BLaER1 treated with 17β-estradiol and CSF1 and Interleukin-3, amounts not matched to agents 10 nM and 100 nM (cell line): ENCODE measurements around the gene SYNM.

Experiments used
- H3K27ac ChIP-seq, 11 experiments: shearing (Covaris generic); formaldehyde crosslinking; 2 replicates each; pipeline ENCODE4 v1.8.1; 2022
- H3K27me3 ChIP-seq, 11 experiments: shearing (Covaris generic); formaldehyde crosslinking; 2 replicates each; pipeline ENCODE4 v1.8.1; 2022
- H3K36me3 ChIP-seq, 11 experiments: shearing (Covaris generic); formaldehyde crosslinking; 2 replicates each; pipeline ENCODE4 v1.8.1; 2022
- H3K4me1 ChIP-seq, 10 experiments: shearing (Covaris generic); formaldehyde crosslinking; 2 replicates each; pipeline ENCODE4 v1.8.1; 2022
- H3K4me2 ChIP-seq, 11 experiments: shearing (Covaris generic); formaldehyde crosslinking; 2 replicates each; pipeline ENCODE4 v1.8.1; 2022
- H3K4me3 ChIP-seq, 10 experiments: shearing (Covaris generic); formaldehyde crosslinking; 2 replicates each; pipeline ENCODE4 v1.8.1; 2022
- H3K9ac ChIP-seq, 11 experiments: shearing (Covaris generic); formaldehyde crosslinking; 2 replicates each; pipeline ENCODE4 v1.8.1; 2022
- H3K9me3 ChIP-seq, 11 experiments: shearing (Covaris generic); formaldehyde crosslinking; replicated peaks in 1 of 11; 2 replicates each; pipeline ENCODE4 v1.8.1; 2022
- H4K20me1 ChIP-seq, 11 experiments: shearing (Covaris generic); formaldehyde crosslinking; 2 replicates each; pipeline ENCODE4 v1.8.1; 2022
- Cebpa-rat ChIP-seq, 11 experiments: shearing (Covaris generic); IDR thresholded peaks; 2 replicates each; pipeline ENCODE4 v1.8.1; 2022

SYNM gene

DNA sequence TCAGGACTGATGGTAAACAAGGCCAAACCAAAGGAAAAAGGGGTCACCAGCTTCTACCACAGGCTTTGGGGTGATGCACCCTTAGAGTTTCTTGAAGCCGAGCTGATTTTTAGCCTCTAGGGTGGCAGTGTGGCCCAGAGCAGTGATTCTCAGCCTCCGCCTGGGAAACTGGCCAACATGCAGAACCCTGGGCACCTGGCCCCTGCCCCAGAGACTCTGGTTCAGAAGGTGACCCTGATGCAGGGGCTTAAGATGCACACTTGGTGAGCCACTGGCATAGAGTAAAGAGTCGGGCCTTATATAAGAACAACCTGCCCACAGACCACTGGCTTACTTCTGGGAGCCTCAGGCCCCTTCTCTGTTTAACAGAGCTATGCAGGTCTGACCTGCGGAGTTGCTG, 44.5 kb downstream of the SYNM start:
- H3K9me3 ChIP-seq, result no peaks in the 10 kb centered on the region
- no peaks in the 10 kb centered on the region for H4K20me1 ChIP-seq
- H3K36me3 ChIP-seq, result no peaks in the 10 kb centered on the region
- no peak overlapping the region for H3K9ac ChIP-seq
- no peak for TF ChIP-seq Cebpa-rat (IDR thresholded peaks at IDR 0.05)
- no peak overlapping the region for H3K27ac ChIP-seq
- no peaks in the 10 kb centered on the region for H3K4me1 ChIP-seq
- H3K4me3 ChIP-seq, result no peak overlapping the region
- H3K27me3 ChIP-seq, result no peaks in the 10 kb centered on the region
- H3K4me2 ChIP-seq, result no peak overlapping the region

DNA sequence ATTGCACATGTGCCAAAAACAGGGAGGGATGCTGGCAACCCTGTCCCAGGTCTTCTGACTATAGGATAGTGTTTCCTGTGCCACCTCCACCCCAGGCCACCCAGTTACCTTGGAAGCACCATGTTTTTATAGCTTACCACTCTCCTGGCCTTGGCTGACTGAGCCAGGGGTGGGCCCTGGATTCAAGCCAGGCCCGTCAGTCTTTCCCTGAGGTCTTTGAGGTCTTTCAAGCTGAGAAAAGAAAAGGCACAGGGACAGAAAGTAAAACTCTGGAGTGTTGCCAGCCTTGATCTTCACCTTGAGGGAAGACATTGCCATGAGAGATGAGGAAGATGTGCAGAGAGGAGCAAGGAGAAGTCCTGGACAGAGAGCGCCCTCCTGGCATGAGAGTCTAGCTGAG, 46.3 kb downstream of the SYNM start:
- Histone ChIP-seq H3K36me3 (no peaks in the 10 kb centered on the region), H3K27me3 (no peaks in the 10 kb centered on the region), H3K27ac (no peak overlapping the region), H4K20me1 (no peaks in the 10 kb centered on the region), H3K4me3 (no peak overlapping the region), H3K4me2 (0 out of 22 replicates have a peak overlapping the region, but pooled peaks of 1 of the 11 experiments have one; percentile 2), H3K9me3 (no peaks in the 10 kb centered on the region), H3K9ac (no peak overlapping the region), H3K4me1 (0 out of 20 replicates have a peak, but pooled peaks cover 0 to 3% (median 0%) of the 10 kb centered on the region in 10 experiments)
- no peak for TF ChIP-seq Cebpa-rat (IDR thresholded peaks at IDR 0.05)

DNA sequence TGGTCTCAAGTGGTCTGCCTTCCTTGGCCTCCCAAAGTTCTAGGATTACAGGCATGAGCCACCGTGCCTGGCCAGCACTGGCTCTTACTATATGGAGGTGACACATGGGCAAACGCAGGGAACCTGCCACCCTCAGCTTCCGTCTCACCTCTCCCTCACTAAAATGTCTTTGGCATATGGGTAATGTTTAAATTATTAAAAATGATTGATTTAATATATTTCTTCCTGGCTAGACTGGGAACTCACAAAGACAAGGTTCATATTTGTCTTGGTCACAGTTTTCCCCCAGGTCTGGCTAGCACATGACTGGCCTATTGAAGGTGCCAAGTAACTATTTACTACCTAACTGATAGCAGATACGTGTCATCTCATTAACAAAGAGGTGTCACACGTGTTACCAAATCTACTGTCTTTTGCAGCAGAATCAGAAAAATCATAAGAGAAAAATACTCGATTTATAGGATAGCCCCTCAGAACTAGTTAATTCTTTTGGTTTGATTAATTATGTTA, 48.2 kb downstream of the SYNM start:
- Histone ChIP-seq H3K27me3 (no peaks in the 10 kb centered on the region), H4K20me1 (no peaks in the 10 kb centered on the region), H3K4me2 (no peak overlapping the region), H3K4me3 (no peak overlapping the region), H3K36me3 (no peaks in the 10 kb centered on the region), H3K27ac (no peak overlapping the region), H3K9ac (no peak overlapping the region), H3K9me3 (no peaks in the 10 kb centered on the region), H3K4me1 (0 out of 20 replicates have a peak, but pooled peaks cover 0 to 5% (median 0%) of the 10 kb centered on the region in 10 experiments)
- TF ChIP-seq Cebpa-rat (IDR thresholded peaks at IDR 0.05), result no peak

DNA sequence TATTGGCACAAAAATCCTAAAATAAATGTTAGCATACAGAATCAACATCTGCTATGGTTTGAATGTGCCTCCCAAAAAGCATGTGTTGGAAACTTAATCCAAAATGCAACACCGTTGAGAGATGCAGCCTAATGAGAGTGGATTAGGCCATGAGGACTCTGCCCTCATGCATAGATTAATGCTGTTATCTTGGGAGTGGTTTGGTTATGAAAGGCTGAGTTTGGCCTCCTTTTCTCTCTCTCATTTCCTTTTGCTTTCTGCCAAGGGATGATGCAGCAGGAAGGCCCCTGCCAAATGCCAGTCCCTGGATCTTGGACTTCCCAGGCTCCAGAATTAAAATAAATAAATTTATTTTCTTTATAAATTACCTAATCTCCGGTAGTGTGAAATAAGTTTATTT, 49.4 kb downstream of the SYNM start:
- H3K4me3 ChIP-seq, result no peak overlapping the region
- no peaks in the 10 kb centered on the region for H3K27me3 ChIP-seq
- no peaks in the 10 kb centered on the region for H3K36me3 ChIP-seq
- H3K9me3 ChIP-seq, result no peaks in the 10 kb centered on the region
- H4K20me1 ChIP-seq, result no peaks in the 10 kb centered on the region
- no peak overlapping the region for H3K4me2 ChIP-seq
- no peak overlapping the region for H3K27ac ChIP-seq
- no peak for TF ChIP-seq Cebpa-rat (IDR thresholded peaks at IDR 0.05)
- H3K9ac ChIP-seq, result no peak overlapping the region
- peaks cover 0 to 11% (median 7%) of the 10 kb centered on the region in 10 experiments; a peak in 12 of 20 replicates for H3K4me1 ChIP-seq

DNA sequence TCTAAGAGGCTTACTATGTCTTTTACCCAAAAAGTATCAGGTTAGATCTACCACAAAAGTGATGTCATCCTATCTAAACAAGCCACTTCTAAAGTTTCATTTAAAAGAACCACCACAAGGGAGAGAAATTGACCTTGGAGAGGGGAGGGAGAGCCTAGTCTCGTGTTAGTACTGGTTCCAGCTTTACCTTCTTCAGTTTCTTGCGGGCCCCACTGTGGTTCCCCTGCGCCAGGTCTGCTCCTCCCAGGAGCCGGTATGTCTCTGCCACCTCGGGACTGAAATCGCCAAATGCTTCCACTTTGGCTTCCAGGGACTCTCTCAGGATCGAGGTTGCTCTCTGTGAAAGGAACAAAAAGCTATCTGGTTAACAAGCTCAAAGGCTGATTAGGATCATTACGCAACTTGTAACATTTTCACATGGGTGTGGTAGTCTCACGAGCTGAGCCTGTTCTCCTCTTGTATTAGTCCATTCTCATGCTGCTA, 51.1 kb downstream of the SYNM start:
- Histone ChIP-seq H3K4me2 (no peak overlapping the region), H3K27ac (no peak overlapping the region), H3K4me3 (no peak overlapping the region), H3K36me3 (no peaks in the 10 kb centered on the region), H3K9ac (no peak overlapping the region), H4K20me1 (no peaks in the 10 kb centered on the region), H3K27me3 (no peaks in the 10 kb centered on the region), H3K4me1 (peaks cover 0 to 11% (median 8%) of the 10 kb centered on the region in 10 experiments; a peak in 12 of 20 replicates), H3K9me3 (no peaks in the 10 kb centered on the region)
- TF ChIP-seq Cebpa-rat (IDR thresholded peaks at IDR 0.05), result peak in 9 of 11 experiments; percentile 35 to 87 (median 60); a peak in 12 of 22 replicates

DNA sequence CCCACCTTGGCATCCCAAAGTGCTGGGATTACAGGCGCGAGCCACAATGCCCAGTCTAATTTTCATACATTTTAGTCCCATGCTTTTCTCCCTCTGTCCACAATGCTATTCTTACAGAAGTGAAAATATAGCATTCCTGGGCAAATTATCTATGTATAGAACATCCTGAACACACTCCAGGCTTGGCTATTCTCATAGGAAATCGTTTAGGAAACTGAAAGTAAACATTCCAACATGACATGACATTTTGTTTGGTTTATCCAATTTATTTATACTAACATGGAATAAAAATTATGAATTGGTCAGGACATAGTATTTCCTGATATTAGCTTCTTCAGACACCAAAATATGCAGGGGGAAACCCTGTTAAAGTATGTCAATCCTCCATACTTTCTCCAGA, 52.6 kb downstream of the SYNM start:
- TF ChIP-seq Cebpa-rat (IDR thresholded peaks at IDR 0.05), result no peak
- Histone ChIP-seq H4K20me1 (no peaks in the 10 kb centered on the region), H3K4me2 (no peak overlapping the region), H3K9me3 (no peaks in the 10 kb centered on the region), H3K4me1 (peaks cover 0 to 11% (median 8%) of the 10 kb centered on the region in 10 experiments; a peak in 12 of 20 replicates), H3K36me3 (no peaks in the 10 kb centered on the region), H3K27ac (no peak overlapping the region), H3K4me3 (no peak overlapping the region), H3K27me3 (no peaks in the 10 kb centered on the region), H3K9ac (no peak overlapping the region)

DNA sequence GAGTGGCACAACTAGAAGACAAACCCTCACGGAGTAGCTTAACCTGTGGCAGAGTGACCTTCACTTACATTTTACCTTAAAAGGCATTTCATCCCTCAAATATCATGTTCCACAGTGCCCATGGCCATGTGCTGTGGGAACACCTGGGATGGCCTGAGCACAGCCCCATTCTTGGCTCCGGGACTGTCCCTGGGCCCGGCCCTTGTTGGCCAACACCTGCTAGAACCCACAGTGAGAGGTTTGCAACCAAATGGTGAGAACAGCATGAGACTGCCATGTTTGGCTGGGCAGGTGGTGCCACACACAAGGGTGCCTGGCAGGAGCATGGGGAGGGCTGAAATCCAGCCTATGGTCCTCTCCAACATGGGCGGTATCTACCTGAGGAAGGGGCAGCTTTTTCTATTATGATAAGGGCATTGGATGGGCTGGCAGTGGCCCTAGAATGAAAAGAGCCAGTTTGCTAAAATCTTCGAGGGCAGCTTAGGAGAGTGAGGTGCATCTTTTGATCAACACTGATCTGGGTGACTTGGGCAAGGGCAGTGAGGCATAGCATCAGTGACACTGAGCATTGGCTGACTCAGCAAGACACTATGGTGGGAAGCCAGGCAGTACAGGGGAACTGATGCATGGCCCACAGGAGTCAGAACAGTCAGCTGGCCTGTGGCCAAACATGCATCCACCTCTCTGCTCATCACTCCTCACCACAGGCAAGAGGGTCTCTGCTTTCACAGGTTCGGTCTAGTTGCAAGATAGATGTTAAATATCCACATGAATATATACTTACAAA, 53.9 kb downstream of the SYNM start:
- Histone ChIP-seq H3K36me3 (no peaks in the 10 kb centered on the region), H3K27me3 (no peaks in the 10 kb centered on the region), H3K4me2 (peak overlapping the region in 6 of 11 experiments; percentile 2 to 33 (median 22); a peak in 7 of 22 replicates), H3K4me3 (no peak overlapping the region), H3K9me3 (no peaks in the 10 kb centered on the region), H3K4me1 (peaks cover 0 to 11% (median 8%) of the 10 kb centered on the region in 10 experiments; a peak in 12 of 20 replicates), H3K9ac (no peak overlapping the region), H4K20me1 (no peaks in the 10 kb centered on the region), H3K27ac (no peak overlapping the region)
- TF ChIP-seq Cebpa-rat (IDR thresholded peaks at IDR 0.05), result no peak

DNA sequence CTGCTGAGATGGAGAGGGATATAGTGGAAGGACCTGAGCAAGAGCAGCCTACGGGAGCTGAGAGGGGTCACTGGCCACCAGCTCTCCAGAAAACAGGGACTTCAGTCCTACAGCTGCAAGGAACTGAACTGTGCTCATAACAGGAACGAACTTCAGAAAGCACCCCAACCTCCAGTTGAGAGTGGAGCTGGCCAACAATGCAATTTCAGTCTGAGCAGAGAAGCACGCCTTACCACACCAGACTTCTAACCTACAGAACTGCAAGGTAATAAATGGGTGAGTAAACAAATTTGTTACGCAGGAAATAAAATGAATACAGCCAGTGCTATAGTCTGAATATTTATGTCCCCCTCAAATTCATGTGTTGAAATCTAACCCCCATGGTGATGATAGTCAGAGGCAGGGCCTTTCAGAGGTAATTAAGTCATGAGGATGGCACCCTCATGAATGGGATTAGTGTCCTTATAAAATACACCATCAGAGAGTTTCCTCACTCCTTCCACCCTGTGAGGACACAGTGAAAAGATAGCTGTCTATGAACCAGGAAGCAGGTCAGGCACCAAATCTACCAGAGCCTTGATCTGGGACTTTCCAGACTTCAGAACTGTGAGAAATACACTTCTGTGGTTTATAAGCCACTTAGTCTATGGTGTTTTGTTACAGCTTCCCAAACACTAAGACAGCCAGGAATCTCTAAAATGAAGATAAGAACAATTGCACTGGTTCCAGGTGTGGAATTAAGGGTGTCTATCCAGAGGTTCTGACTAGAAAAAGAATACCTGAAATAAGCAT, 58.6 kb downstream of the SYNM start:
- TF ChIP-seq Cebpa-rat (IDR thresholded peaks at IDR 0.05), result no peak
- Histone ChIP-seq H3K27ac (no peak overlapping the region), H3K36me3 (no peaks in the 10 kb centered on the region), H3K4me2 (no peak overlapping the region), H3K4me3 (no peak overlapping the region), H3K9ac (no peak overlapping the region), H3K27me3 (no peaks in the 10 kb centered on the region), H3K9me3 (no peaks in the 10 kb centered on the region), H3K4me1 (peaks cover 14 to 35% (median 29%) of the 10 kb centered on the region in 10 experiments), H4K20me1 (no peaks in the 10 kb centered on the region)

DNA sequence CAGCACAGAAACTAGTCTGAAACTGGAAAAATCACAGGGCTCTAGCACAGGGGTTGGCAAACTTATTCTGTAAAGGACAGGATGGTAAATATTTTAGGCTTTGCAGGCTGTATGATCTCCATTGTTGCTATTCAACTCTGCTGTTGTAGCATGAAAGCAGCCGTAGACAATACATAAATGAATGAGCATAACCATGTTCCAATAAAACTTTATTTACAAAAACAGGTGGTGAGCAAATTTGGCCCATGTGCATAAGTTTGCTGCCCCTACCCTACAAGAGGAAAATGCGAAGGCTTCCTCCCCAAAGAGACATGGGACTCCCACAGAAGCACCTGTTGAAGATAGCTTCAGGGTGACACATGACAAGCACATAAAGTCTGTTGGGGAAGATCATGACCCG, 59.2 kb downstream of the SYNM start:
- Histone ChIP-seq H3K4me2 (no peak overlapping the region), H3K4me1 (peaks cover 19 to 36% (median 29%) of the 10 kb centered on the region in 10 experiments), H4K20me1 (no peaks in the 10 kb centered on the region), H3K27ac (no peak overlapping the region), H3K9ac (no peak overlapping the region), H3K27me3 (no peaks in the 10 kb centered on the region), H3K9me3 (no peaks in the 10 kb centered on the region), H3K4me3 (no peak overlapping the region), H3K36me3 (no peaks in the 10 kb centered on the region)
- no peak for TF ChIP-seq Cebpa-rat (IDR thresholded peaks at IDR 0.05)
